Measurements from ENCODE around the gene C1orf198.

Gene C1orf198

GRCh38 chr1:230894032-230894431 lies 25.7 kb upstream of the C1orf198 start:
- DNase-seq (ENCODE audit: low read depth in 2 of 2, low spot score in 1 of 2), result no peak

- no peak for DNase-seq (ENCODE audit: low read depth in 2 of 2, low spot score in 1 of 2)
Observed at GRCh38 chr1:230892018-230892491, 23.7 kb upstream of the C1orf198 start.

GRCh38 chr1:230891413-230891812 lies 23.1 kb upstream of the C1orf198 start:
- no peak for DNase-seq (ENCODE audit: low read depth in 2 of 2, low spot score in 1 of 2)

GRCh38 chr1:230884646-230885045 lies 16.3 kb upstream of the C1orf198 start:
- no peak for DNase-seq (ENCODE audit: low read depth in 2 of 2, low spot score in 1 of 2)

- DNase-seq (ENCODE audit: low read depth in 2 of 2, low spot score in 1 of 2), result no peak
Observed at GRCh38 chr1:230883967-230884366, 15.6 kb upstream of the C1orf198 start.

GRCh38 chr1:230879778-230880177 lies 11.5 kb upstream of the C1orf198 start:
- no peak for DNase-seq (ENCODE audit: low read depth in 2 of 2, low spot score in 1 of 2)

- DNase-seq (ENCODE audit: low read depth in 2 of 2, low spot score in 1 of 2), result no peak
Observed at GRCh38 chr1:230878591-230878990, 10.3 kb upstream of the C1orf198 start.

- DNase-seq (ENCODE audit: low read depth in 2 of 2, low spot score in 1 of 2), result no peak
Observed at GRCh38 chr1:230877924-230878590, 9.7 kb upstream of the C1orf198 start.

GRCh38 chr1:230877146-230877923 lies 9.0 kb upstream of the C1orf198 start:
- DNase-seq (ENCODE audit: low read depth in 2 of 2, low spot score in 1 of 2), result no peak

- DNase-seq (ENCODE audit: low read depth in 2 of 2, low spot score in 1 of 2), result no peak
Observed at GRCh38 chr1:230876660-230877059, 8.3 kb upstream of the C1orf198 start.

- no peak for DNase-seq (ENCODE audit: low read depth in 2 of 2, low spot score in 1 of 2)
Observed at GRCh38 chr1:230875370-230875769, 7.0 kb upstream of the C1orf198 start.

GRCh38 chr1:230870916-230871315 lies 2.6 kb upstream of the C1orf198 start:
- no peak for DNase-seq (ENCODE audit: low read depth in 2 of 2, low spot score in 1 of 2)

GRCh38 chr1:230869500-230869899 lies 1.2 kb upstream of the C1orf198 start:
- no peak for DNase-seq (ENCODE audit: low read depth in 2 of 2, low spot score in 1 of 2)

- no peak for DNase-seq (ENCODE audit: low read depth in 2 of 2, low spot score in 1 of 2)
Observed at GRCh38 chr1:230868736-230869385, 540 bp upstream of the C1orf198 start.

- peak in 1 of 2 donors; percentile 0 for DNase-seq (ENCODE audit: low read depth in 2 of 2, low spot score in 1 of 2)
Observed at GRCh38 chr1:230867101-230867902, 1.0 kb downstream of the C1orf198 start.

- no peak for DNase-seq (ENCODE audit: low read depth in 2 of 2, low spot score in 1 of 2)
Observed at GRCh38 chr1:230866171-230867070, 1.9 kb downstream of the C1orf198 start.

GRCh38 chr1:230865062-230865817 lies 3.1 kb downstream of the C1orf198 start:
- DNase-seq (ENCODE audit: low read depth in 2 of 2, low spot score in 1 of 2), result no peak

- no peak for DNase-seq (ENCODE audit: low read depth in 2 of 2, low spot score in 1 of 2)
Observed at GRCh38 chr1:230864441-230864840, 3.9 kb downstream of the C1orf198 start.

GRCh38 chr1:230863449-230863848 lies 4.9 kb downstream of the C1orf198 start:
- no peak for DNase-seq (ENCODE audit: low read depth in 2 of 2, low spot score in 1 of 2)

All from stimulated activated CD8-positive, alpha-beta memory T cell treated with anti-CD3 and anti-CD28 coated beads, Interleukin-4, amount 100 ng/mL, for 1 hour (primary cell).